Measurements from ENCODE around the gene CDC37. TPM values are rescaled to one million over a fixed set of nuclear protein-coding genes. Genes with fewer than 3 reads are reported as not detected.

The CDC37 gene
- total RNA-seq, 1 donor from 2014 or later = 159 TPM

- Mint-ChIP-seq H3K9me3 (no peaks in the 10 kb centered on the region), H3K4me3 (peak overlapping the region; percentile 59), H3K27me3 (ENCODE audit: low read depth) (no peaks in the 10 kb centered on the region), H3K27ac (peak overlapping the region; percentile 30), H3K36me3 (peaks cover 22% of the 10 kb centered on the region), H3K4me1 (peaks cover 7% of the 10 kb centered on the region)
- TF ChIP-seq CTCF (IDR thresholded peaks at IDR 0.05; ENCODE audit: unreplicated experiment) = no peak
- peak in 1 of 2 experiments; percentile 44 for DNase-seq (ENCODE audit: low spot score in 2 of 2, unreplicated experiment in 2 of 2)
Measured at GRCh38 chr19:10352764-10353671, 50.3 kb downstream of the CDC37 start.

GRCh38 chr19:10346509-10346908 lies 56.8 kb downstream of the CDC37 start:
- DNase-seq (ENCODE audit: low spot score in 2 of 2, unreplicated experiment in 2 of 2) = no peak
- H3K36me3 Mint-ChIP-seq = peaks cover 2% of the 10 kb centered on the region
- no peaks in the 10 kb centered on the region for H3K4me1 Mint-ChIP-seq
- H3K27me3 Mint-ChIP-seq (ENCODE audit: low read depth) = no peaks in the 10 kb centered on the region
- no peak overlapping the region for H3K27ac Mint-ChIP-seq
- H3K9me3 Mint-ChIP-seq = no peaks in the 10 kb centered on the region
- no peak for TF ChIP-seq CTCF (IDR thresholded peaks at IDR 0.05; ENCODE audit: unreplicated experiment)
- H3K4me3 Mint-ChIP-seq = no peak overlapping the region

GRCh38 chr19:10344780-10345179 lies 58.6 kb downstream of the CDC37 start:
- H3K4me1 Mint-ChIP-seq = no peaks in the 10 kb centered on the region
- no peaks in the 10 kb centered on the region for H3K36me3 Mint-ChIP-seq
- no peaks in the 10 kb centered on the region for H3K9me3 Mint-ChIP-seq
- no peak overlapping the region for H3K27ac Mint-ChIP-seq
- no peak for TF ChIP-seq CTCF (IDR thresholded peaks at IDR 0.05; ENCODE audit: unreplicated experiment)
- no peaks in the 10 kb centered on the region for H3K27me3 Mint-ChIP-seq (ENCODE audit: low read depth)
- DNase-seq (ENCODE audit: low spot score in 2 of 2, unreplicated experiment in 2 of 2) = no peak
- no peak overlapping the region for H3K4me3 Mint-ChIP-seq

GRCh38 chr19:10343495-10343894 lies 59.8 kb downstream of the CDC37 start:
- Mint-ChIP-seq H3K27ac (no peak overlapping the region), H3K4me1 (no peaks in the 10 kb centered on the region), H3K4me3 (no peak overlapping the region), H3K27me3 (ENCODE audit: low read depth) (no peaks in the 10 kb centered on the region), H3K36me3 (no peaks in the 10 kb centered on the region), H3K9me3 (no peaks in the 10 kb centered on the region)
- TF ChIP-seq CTCF (IDR thresholded peaks at IDR 0.05; ENCODE audit: unreplicated experiment) = no peak
- no peak for DNase-seq (ENCODE audit: low spot score in 2 of 2, unreplicated experiment in 2 of 2)

Small RNA genes within 50 kb of the gene (microRNA-seq; reads per million reads assigned to microRNA genes)
- not detected for gene MIR1181

Other genes with a start within 250 kb of the CDC37 start
- gene DNMT1, start 208.6 kb downstream of the CDC37 start, total RNA-seq = 110 to 115 TPM (median 112 TPM) in 3 replicates
- gene S1PR2, start 172.2 kb downstream of the CDC37 start, total RNA-seq = 34.6 to 36.9 TPM (median 34.9 TPM) in 3 replicates
- gene MRPL4, start 151.3 kb downstream of the CDC37 start, total RNA-seq = 54.1 to 57.4 TPM (median 54.4 TPM) in 3 replicates
- gene ICAM1, start 132.4 kb downstream of the CDC37 start, total RNA-seq = 9.0 to 11.6 TPM (median 9.6 TPM) in 3 replicates
- 2.0 to 2.6 TPM (median 2.4 TPM) in 3 replicates for gene ICAM4, start 116.6 kb downstream of the CDC37 start, total RNA-seq
- 3.3 to 5.7 TPM (median 4.9 TPM) in 3 replicates for gene ICAM5, start 113.6 kb downstream of the CDC37 start, total RNA-seq
- 12.8 to 14.9 TPM (median 13.5 TPM) in 3 replicates for gene ZGLP1, start 93.7 kb downstream of the CDC37 start, total RNA-seq
- 17.9 to 20.9 TPM (median 18.6 TPM) in 3 replicates for gene FDX2, start 87.5 kb downstream of the CDC37 start, total RNA-seq
- gene RAVER1, start 70.0 kb downstream of the CDC37 start, total RNA-seq = 51.1 to 55.7 TPM (median 52.4 TPM) in 3 replicates
- gene ICAM3, start 63.9 kb downstream of the CDC37 start, total RNA-seq = 2.0 to 2.7 TPM (median 2.3 TPM) in 3 replicates
- gene TYK2, start 23.0 kb downstream of the CDC37 start, total RNA-seq = 142 to 148 TPM (median 146 TPM) in 3 replicates
- gene PDE4A, start 17.0 kb upstream of the CDC37 start, total RNA-seq = 2.9 to 3.1 TPM (median 3.0 TPM) in 3 replicates
- gene KEAP1, start 99.8 kb upstream of the CDC37 start, total RNA-seq = 61.2 to 71.0 TPM (median 69.5 TPM) in 3 replicates
- 2.2 to 2.4 TPM (median 2.4 TPM) in 3 replicates for gene S1PR5, start 113.9 kb upstream of the CDC37 start, total RNA-seq
- gene ATG4D, start 140.4 kb upstream of the CDC37 start, total RNA-seq = 31.9 to 37.3 TPM (median 33.1 TPM) in 3 replicates
- gene KRI1, start 162.5 kb upstream of the CDC37 start, total RNA-seq = 27.4 to 31.2 TPM (median 30.6 TPM) in 3 replicates
- gene CDKN2D, start 165.4 kb upstream of the CDC37 start, total RNA-seq = 2.6 to 3.1 TPM (median 2.7 TPM) in 3 replicates
- 25.9 to 32.5 TPM (median 32.1 TPM) in 3 replicates for gene AP1M2, start 183.8 kb upstream of the CDC37 start, total RNA-seq
- gene SLC44A2, start 222.0 kb upstream of the CDC37 start, total RNA-seq = 340 to 349 TPM (median 342 TPM) in 3 replicates